Ureter (tissue), 1 donor: ENCODE data around the gene MVK. TPM values are rescaled to one million over a fixed set of nuclear protein-coding genes. Genes with fewer than 3 reads are reported as not detected.
"Not testable (repeated sequence)": the region's sequence is repeated elsewhere in the genome, so short reads cannot be mapped to it uniquely, and the experiment has no call there.

Experiments used
- DNase-seq: peaks from one replicate; pipeline ENCODE4 v3.0.0-alpha.2; 2020; ENCODE audit warnings: low spot score
- total RNA-seq: library from RNA; stranded (reverse); gene quantifications from one replicate; pipeline ENCODE4 v1.2.4, GENCODE V29; 2023
- donor health status: DM: yes; HTN: yes; CAD: no.

The MVK gene
- total RNA-seq, 1 donor from 2014 or later: 44.0 TPM

DNA sequence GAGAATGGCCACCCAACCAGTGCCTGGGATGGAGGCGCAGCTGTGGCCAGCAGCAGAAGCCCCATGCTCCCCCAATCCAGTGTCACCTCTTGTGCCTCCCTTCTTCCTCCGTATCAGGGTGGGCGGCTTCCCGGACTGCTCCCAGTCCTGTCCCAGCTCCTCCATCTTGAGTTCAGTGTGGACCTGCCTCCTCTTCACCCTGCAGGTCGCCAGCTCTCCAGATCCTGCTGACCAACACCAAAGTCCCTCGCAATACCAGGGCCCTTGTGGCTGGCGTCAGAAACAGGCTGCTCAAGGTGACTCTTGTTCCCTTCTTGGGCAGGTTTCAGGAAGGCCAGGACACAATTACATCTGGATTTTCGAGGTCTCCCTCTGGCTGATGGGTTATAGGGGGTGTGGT is 17.0 kb downstream of the MVK start:
- no peak for DNase-seq

- DNase-seq: no peak
Observed at GRCh38 chr12:109591041-109591440, 17.4 kb downstream of the MVK start.

GRCh38 chr12:109592195-109592904 is 18.8 kb downstream of the MVK start:
- no peak for DNase-seq

DNA sequence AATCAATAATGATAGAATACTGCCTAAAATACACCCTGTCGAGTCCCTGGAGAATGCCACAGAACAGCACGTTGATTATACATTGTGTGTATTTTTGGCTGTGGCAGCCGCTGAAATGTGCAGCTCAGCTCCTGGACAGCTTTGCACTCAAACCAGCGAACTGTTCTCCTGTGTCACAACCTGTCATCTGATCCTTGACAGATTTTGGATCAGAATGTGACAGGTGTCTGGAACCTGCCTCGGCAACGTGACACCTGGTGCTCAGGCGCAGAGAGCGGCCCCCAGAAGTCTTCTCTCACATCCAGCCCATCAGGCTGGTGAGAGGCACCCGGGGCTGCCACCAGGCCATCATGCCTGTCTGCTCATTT is 19.3 kb downstream of the MVK start:
- no peak for DNase-seq

- DNase-seq: no peak
Observed at GRCh38 chr12:109594556-109595317, 21.1 kb downstream of the MVK start.

DNA sequence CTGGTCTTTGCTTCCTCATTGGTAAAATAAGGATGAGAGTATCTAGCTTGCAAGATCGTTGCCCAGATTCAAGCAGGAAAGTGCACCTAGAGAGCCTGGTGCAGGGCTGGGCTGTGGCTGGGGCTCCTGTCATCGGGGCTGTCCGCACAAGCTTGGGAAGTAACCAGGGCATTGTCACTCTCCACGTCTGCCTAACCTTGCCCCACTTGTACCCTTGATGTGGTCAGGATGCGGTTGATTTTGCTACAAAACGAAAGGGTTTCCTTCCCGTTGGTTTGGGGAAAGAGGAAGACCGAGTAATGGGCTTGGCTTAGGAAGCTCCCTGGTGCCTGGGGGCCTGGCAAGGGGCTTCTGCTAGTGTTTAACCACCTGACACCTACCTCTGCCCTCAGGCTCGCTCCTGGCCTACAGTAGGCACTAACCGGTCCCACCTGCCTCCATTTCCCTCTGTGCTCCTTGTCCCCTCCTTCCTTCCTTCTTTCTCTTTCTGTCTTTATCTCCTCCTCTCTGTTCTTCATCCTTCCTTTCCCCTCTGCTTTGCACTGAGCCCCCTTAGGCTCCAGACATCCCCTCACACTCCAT is 21.8 kb downstream of the MVK start:
- DNase-seq: no peak

DNA sequence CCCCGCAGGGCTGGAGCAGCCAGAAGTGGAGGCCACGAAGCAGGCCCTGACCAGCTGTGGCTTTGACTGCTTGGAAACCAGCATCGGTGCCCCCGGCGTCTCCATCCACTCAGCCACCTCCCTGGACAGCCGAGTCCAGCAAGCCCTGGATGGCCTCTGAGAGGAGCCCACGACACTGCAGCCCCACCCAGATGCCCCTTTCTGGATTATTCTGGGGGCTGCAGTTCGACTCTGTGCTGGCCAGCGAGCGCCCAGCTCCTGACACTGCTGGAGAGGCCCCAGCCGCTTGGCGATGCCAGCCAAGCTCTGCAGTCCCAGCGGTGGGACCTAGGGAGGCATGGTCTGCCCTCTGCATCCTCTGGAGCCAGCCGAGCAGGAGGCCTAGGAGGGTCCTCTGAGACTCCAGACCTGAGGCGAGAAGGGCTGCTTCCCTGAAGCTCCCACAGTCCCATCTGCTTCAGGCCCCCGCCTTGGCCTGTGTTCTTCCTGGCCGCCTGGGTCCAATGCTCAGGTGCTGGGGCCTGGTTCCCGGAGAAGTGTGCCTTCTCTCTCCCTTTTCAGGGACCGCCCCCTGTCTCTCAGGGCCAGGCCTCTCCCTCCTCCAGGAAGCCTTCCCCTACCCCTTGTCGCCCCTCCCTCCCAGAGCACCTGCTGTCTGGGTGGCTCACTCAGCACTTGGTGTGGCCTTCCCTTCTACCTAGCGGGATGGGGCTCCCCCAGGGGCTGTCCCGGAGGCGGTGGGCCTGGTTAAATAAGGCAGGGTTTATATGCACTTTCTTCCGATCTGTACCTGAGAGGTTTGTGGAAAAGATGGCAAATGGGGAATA is 23.0 kb downstream of the MVK start:
- no peak for DNase-seq

- no peak for DNase-seq
Observed at GRCh38 chr12:109597414-109597794, 23.8 kb downstream of the MVK start.

DNA sequence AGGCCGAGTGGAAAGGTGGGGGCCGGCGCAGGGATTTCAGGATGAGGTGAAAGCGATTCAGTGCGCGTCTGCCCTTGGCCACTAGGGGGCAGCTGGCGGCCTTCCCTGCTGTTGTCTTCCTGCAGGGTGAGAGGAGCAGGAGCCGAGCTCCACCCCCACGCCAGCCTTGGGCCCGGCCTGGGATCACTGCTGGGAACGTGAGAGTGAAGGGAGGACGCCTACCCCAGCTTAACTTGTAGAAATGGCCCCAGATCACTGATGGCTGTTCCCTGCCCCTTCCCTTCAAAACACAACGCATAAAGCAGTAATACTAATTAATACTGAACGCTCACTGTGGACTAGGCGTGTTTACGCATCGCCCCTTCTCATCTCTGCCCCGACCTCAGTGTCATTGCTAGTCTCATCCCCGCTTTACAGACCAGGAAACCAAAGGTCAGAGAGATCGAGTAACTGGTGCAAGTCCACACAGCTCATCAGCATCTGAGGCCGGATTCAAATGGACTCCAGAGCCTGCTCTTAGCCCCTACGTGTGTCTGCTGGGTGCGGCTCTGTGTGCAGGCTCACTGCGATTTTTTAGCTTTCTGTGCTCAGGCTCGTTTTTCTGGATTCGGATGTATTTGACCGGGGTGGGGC is 24.3 kb downstream of the MVK start:
- DNase-seq: peak; percentile 89

- DNase-seq: no peak
Observed at GRCh38 chr12:109598428-109598854, 24.8 kb downstream of the MVK start.

- DNase-seq: no peak
Observed at GRCh38 chr12:109599087-109599486, 25.5 kb downstream of the MVK start.

DNA sequence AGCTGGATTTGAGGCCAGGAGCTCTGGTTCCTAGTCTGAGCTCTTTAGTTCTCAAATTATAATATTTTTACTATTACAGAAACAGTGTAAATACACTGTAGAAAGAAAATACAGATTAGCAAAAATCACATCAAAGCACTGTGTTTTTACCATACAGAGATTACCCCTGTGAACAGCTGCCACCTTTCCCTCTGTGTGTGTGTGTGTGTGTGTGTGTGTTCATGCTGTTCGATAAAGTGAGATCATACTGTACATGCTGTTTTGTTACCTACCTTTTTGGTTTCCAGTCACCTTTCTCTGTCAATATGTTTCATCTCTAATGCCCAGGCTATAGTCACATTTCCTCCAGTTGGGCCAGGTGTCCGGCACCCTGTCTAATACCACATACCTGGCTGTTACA is 26.9 kb downstream of the MVK start:
- no peak for DNase-seq

GRCh38 chr12:109600995-109601394 is 27.4 kb downstream of the MVK start:
- no peak for DNase-seq

- DNase-seq: no peak
Observed at GRCh38 chr12:109601557-109601956, 28.0 kb downstream of the MVK start.

- not testable (repeated sequence) for DNase-seq
Observed at GRCh38 chr12:109602132-109602531, 28.5 kb downstream of the MVK start.

- DNase-seq: no peak
Observed at GRCh38 chr12:109604132-109604585, 30.6 kb downstream of the MVK start.

DNA sequence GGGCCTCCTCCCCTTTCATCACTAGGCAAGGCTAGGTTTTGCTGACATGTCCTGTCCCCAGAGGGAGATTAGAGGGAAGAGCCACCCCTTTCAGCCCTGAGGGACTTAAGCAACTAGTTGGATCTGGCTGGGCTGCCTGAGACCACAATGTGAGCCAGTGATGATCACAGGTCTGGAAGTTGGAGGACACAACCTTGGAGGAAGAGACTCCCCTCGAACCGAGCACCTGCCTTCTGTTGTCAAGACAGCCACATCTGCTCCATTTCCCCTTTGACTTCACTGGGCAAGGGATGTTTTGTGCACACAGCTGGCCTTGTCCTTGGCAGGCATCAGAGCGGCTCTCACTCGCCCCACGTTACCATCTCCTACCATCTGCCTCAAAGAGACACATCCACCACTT is 31.4 kb downstream of the MVK start:
- DNase-seq: no peak

GRCh38 chr12:109605599-109606228 is 32.1 kb downstream of the MVK start:
- DNase-seq: no peak

DNA sequence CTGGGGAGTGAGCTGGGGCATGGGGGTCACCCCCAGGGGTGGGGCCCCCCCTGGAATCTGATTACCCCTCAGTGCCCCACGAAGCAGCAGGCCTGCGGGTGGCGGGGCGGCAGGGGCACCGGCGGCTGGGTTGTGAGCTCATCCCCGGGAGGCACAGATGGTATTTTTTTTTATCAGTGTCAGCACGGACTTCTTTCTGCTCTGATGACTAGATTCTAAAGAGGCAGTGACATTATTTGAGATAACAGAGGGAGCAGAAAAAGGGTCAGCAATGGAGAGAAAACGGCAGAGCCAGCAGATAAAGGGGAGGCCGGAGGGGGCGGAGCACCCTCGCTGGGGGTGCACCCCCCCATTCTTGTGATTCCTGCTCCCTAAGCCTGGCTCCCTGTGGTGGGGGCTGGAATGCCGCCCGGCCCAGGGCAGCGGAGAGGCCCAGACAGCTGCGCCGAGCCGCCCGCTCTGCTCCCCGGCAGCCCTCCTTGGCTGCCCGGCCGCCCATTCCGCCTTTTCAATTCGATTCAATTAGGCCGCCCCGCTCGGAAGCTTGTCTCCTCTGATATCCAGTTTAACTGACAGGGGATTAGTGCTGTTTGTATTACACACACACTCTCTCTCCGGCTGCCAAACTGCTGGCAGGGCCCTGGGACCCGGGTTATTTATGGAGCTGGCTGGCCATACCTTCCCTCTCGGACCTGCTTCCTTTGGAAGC is 32.9 kb downstream of the MVK start:
- no peak for DNase-seq

GRCh38 chr12:109607618-109608017 is 34.0 kb downstream of the MVK start:
- DNase-seq: no peak
